Neural cell (in vitro differentiated cells): ENCODE results near the gene STARD7. TPM values are rescaled to one million over a fixed set of nuclear protein-coding genes. Genes with fewer than 3 reads are reported as not detected.

Experiments
- H2AFZ ChIP-seq: fragments of 200-600, 300-800 bp; sonication (generic), shearing (Covaris generic); 2 replicates; pipeline ENCODE4 v1.6.0; 2014; ENCODE audit warnings: low read depth, mild to moderate bottlenecking, antibody characterized with exemption, low read length, moderate library complexity
- H3F3A ChIP-seq: fragments of 200-600 bp; shearing (Covaris generic); 2 replicates; pipeline ENCODE4 v1.6.1; 2016; ENCODE audit warnings: mild to moderate bottlenecking, moderate library complexity, mixed read lengths, antibody characterized with exemption, low read length; ENCODE audit not compliant: insufficient read depth, poor library complexity, severe bottlenecking
- H3K27ac ChIP-seq: fragments of 200-600, 300-800 bp; sonication (generic), shearing (Covaris generic); 2 replicates; pipeline ENCODE4 v1.5.1; 2014; ENCODE audit warnings: mild to moderate bottlenecking, low read length, moderate library complexity
- H3K27me3 ChIP-seq: fragments of 300-800, 200-600 bp; sonication (generic), shearing (Covaris generic); 2 replicates; pipeline ENCODE4 v1.6.0; 2014; ENCODE audit warnings: mild to moderate bottlenecking, low read depth, low read length, moderate library complexity; ENCODE audit not compliant: insufficient read depth
- H3K36me3 ChIP-seq: fragments of 300-800, 200-600 bp; sonication (generic), shearing (Covaris generic); 2 replicates; pipeline ENCODE4 v1.5.1; 2014; ENCODE audit warnings: mild to moderate bottlenecking, antibody characterized with exemption, low read length, moderate library complexity; ENCODE audit not compliant: insufficient read depth
- H3K4me2 ChIP-seq: fragments of 300-800, 200-600 bp; sonication (generic), shearing (Covaris generic); 2 replicates; pipeline ENCODE4 v1.6.0; 2014; ENCODE audit warnings: mild to moderate bottlenecking, low read length
- H3K4me3 ChIP-seq: fragments of 300-800, 200-600 bp; sonication (generic), shearing (Covaris generic); 2 replicates; pipeline ENCODE4 v1.5.1; 2014; ENCODE audit warnings: mild to moderate bottlenecking, low read length, moderate library complexity
- H3K79me2 ChIP-seq: fragments of 200-600 bp; shearing (Covaris generic); replicated peaks from 2 replicates; pipeline ENCODE4 v1.6.0; 2014; ENCODE audit warnings: mild to moderate bottlenecking, low read length, moderate library complexity; ENCODE audit not compliant: insufficient read depth
- H3K9ac ChIP-seq: fragments of 300-800, 200-600 bp; sonication (generic), shearing (Covaris generic); 2 replicates; pipeline ENCODE4 v1.6.1; 2016; ENCODE audit warnings: mild to moderate bottlenecking, low read length, mixed read lengths
- H3K9me2 ChIP-seq: fragments of 200-600 bp; shearing (Covaris generic); 2 replicates; pipeline ENCODE4 v1.6.1; 2016; ENCODE audit warnings: mild to moderate bottlenecking, low read length, mixed read lengths; ENCODE audit not compliant: insufficient read depth
- H3K9me3 ChIP-seq: fragments of 200-600, 300-800 bp; sonication (generic), shearing (Covaris generic); 2 replicates; pipeline ENCODE4 v1.6.1; 2016; ENCODE audit warnings: mild to moderate bottlenecking, mixed run types, low read length, moderate library complexity, mixed read lengths
- H4K20me1 ChIP-seq: fragments of 200-600 bp; shearing (Covaris generic); 2 replicates; pipeline ENCODE4 v1.6.1; 2016; ENCODE audit warnings: mild to moderate bottlenecking, mixed run types; ENCODE audit not compliant: insufficient read depth
- EP300 ChIP-seq: fragments of 450-650 bp; conservative IDR thresholded peaks from 2 replicates; pipeline ENCODE4 v1.6.1; 2014; ENCODE audit warnings: antibody characterized with exemption, mild to moderate bottlenecking, moderate library complexity; ENCODE audit not compliant: poor library complexity, severe bottlenecking
- EZH2 ChIP-seq: fragments of 200-600, 300-800 bp; shearing (Covaris generic), sonication (generic); IDR thresholded peaks from 2 replicates; pipeline ENCODE4 v1.6.1; 2014; ENCODE audit warnings: antibody characterized with exemption, low read length, borderline replicate concordance, mild to moderate bottlenecking; ENCODE audit not compliant: insufficient read depth, poor library complexity, severe bottlenecking
- MXI1 ChIP-seq: fragments of 450-650 bp; conservative IDR thresholded peaks from 2 replicates; pipeline ENCODE4 v1.6.1; 2014; ENCODE audit warnings: antibody characterized with exemption, mild to moderate bottlenecking; ENCODE audit not compliant: poor library complexity, severe bottlenecking
- POLR2AphosphoS5 ChIP-seq: IDR thresholded peaks from 2 replicates; pipeline ENCODE4 v1.6.1; 2012
- RAD21 ChIP-seq: fragments of 450-650 bp; conservative IDR thresholded peaks from 2 replicates; pipeline ENCODE4 v1.6.1; 2014; ENCODE audit warnings: antibody characterized with exemption, mild to moderate bottlenecking, moderate library complexity
- REST ChIP-seq: IDR thresholded peaks from 2 replicates; pipeline ENCODE4 v1.6.1; 2012; ENCODE audit warnings: borderline replicate concordance
- SMC3 ChIP-seq: fragments of 450-650 bp; conservative IDR thresholded peaks from 2 replicates; pipeline ENCODE4 v1.6.1; 2014; ENCODE audit warnings: antibody characterized with exemption, mild to moderate bottlenecking, moderate library complexity; ENCODE audit not compliant: poor library complexity
- TAF1 ChIP-seq: IDR thresholded peaks from 2 replicates; pipeline ENCODE4 v1.6.1; 2012; ENCODE audit warnings: low read depth
- polyA plus RNA-seq: library from polyadenylated mRNA; depleted of rRNA; stranded (reverse); fragments of >200 nt; gene quantifications from 2 replicates; pipeline ENCODE4 v1.2.3, GENCODE V29; 2014
- TF ChIP-seq, protein P1 (sequence below): fragments of 450-650 bp; IDR thresholded peaks from 2 replicates; pipeline ENCODE4 v1.5.1; 2014; ENCODE audit warnings: antibody characterized with exemption, mild to moderate bottlenecking, moderate library complexity; ENCODE audit not compliant: poor library complexity, severe bottlenecking

The STARD7 gene
- polyA plus RNA-seq, 1 donor from 2014 or later, result 155 TPM

DNA sequence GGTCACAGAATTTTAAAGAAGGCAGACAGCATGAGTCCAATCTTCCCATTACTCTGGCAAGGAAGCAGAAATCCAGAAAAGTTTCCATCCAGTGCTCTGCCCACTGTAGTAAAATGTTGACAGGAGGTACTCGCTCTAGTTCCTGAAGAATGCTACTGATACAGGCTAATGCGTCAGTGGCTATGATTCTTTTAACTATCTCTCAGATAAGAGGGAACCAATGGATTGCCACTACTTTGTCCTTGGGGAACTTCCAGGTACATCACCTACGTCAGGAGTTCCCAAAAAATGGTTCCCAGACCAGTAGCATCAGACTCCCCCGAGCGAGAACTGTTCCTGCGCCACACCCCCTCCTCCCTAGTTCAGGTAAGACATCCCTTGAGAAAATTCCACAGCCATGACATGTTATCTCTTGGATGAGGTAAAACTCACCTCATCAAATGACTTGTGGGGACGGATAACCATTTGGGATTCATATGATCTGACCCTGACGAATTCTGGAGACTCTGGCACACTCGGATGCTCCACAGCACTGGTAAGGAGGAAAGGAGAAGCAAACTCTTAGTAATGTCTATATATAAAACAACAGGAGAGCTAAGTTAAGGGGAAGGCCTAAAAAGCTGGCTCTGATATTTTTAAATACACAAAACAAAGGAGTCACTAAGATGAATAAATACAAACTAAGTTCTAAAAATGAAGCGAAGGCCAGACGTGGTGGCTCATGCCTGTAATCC is 16.5 kb downstream of the STARD7 start:
- Histone ChIP-seq H3K4me2 (no peak overlapping the region), H3K9ac (no peak overlapping the region), H3K9me2 (no peaks in the 10 kb centered on the region), H3K36me3 (peaks cover 8% of the 10 kb centered on the region), H3K4me3 (no peak overlapping the region), H3K27me3 (no peaks in the 10 kb centered on the region), H3K27ac (no peak overlapping the region), H3K9me3 (no peaks in the 10 kb centered on the region), H4K20me1 (no peaks in the 10 kb centered on the region), H3K79me2 (no peaks in the 10 kb centered on the region), H3F3A (no peaks in the 10 kb centered on the region), H2AFZ (no peak overlapping the region)
- TF ChIP-seq, protein P1, sequence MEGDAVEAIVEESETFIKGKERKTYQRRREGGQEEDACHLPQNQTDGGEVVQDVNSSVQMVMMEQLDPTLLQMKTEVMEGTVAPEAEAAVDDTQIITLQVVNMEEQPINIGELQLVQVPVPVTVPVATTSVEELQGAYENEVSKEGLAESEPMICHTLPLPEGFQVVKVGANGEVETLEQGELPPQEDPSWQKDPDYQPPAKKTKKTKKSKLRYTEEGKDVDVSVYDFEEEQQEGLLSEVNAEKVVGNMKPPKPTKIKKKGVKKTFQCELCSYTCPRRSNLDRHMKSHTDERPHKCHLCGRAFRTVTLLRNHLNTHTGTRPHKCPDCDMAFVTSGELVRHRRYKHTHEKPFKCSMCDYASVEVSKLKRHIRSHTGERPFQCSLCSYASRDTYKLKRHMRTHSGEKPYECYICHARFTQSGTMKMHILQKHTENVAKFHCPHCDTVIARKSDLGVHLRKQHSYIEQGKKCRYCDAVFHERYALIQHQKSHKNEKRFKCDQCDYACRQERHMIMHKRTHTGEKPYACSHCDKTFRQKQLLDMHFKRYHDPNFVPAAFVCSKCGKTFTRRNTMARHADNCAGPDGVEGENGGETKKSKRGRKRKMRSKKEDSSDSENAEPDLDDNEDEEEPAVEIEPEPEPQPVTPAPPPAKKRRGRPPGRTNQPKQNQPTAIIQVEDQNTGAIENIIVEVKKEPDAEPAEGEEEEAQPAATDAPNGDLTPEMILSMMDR, result no peak
- TF ChIP-seq POLR2AphosphoS5, result no peak
- no peak for TF ChIP-seq RAD21
- no peak for TF ChIP-seq REST
- no peak for TF ChIP-seq EZH2
- TF ChIP-seq SMC3, result no peak

DNA sequence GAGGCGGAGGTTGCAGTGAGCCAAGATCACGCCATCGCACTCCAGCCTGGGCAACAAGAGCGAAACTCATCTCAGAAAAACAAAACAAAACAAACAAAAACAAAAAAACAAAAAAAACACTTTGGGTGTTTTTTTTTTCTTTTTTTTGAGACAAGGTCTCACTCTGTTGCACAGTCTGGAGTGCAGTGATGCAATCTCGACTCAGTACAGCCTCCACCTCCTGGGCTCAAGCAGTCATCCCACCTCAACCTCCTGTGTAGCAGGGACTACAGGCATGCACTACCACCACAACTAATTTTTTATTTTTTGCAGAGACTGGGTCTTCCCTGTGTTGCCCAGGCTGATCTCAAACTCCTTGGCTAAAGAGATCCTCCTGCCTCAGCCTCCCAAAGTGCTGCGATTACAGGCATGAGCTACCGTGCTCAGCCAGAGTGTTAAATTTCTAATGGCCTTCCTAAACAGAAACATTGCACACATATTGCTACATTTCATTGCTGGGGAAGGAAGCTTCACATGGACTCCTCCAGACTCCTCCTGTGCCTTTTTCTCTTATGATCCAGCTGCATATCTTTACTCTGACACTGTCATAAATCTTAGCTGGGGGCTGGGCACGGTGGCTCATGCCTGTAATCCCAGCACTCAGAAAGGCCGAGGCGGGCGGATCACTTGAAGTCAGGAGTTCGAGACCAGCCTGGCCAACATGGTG is 19.7 kb downstream of the STARD7 start:
- no peaks in the 10 kb centered on the region for H3K27me3 ChIP-seq
- H2AFZ ChIP-seq, result no peak overlapping the region
- no peaks in the 10 kb centered on the region for H3K9me2 ChIP-seq
- H3K4me3 ChIP-seq, result no peak overlapping the region
- H4K20me1 ChIP-seq, result no peaks in the 10 kb centered on the region
- H3F3A ChIP-seq, result no peaks in the 10 kb centered on the region
- no peak overlapping the region for H3K4me2 ChIP-seq
- no peaks in the 10 kb centered on the region for H3K79me2 ChIP-seq
- H3K27ac ChIP-seq, result no peak overlapping the region
- TF ChIP-seq MXI1, result no peak
- no peak for TF ChIP-seq SMC3
- TF ChIP-seq, protein P1, result no peak
- TF ChIP-seq REST, result no peak
- no peak for TF ChIP-seq EP300
- TF ChIP-seq RAD21, result no peak
- no peak for TF ChIP-seq POLR2AphosphoS5
- no peak for TF ChIP-seq EZH2
- no peak for TF ChIP-seq TAF1
- H3K9ac ChIP-seq, result no peak overlapping the region
- no peaks in the 10 kb centered on the region for H3K9me3 ChIP-seq
- H3K36me3 ChIP-seq, result peaks cover 4% of the 10 kb centered on the region
